Stomach (tissue), 4 donors: Measurements from ENCODE around the gene TAP2.

Experiments
- EP300 ChIP-seq: sonication (generic); formaldehyde crosslinking; IDR thresholded peaks from one replicate; pipeline ENCODE4 v1.6.1; 2017; ENCODE audit warnings: antibody characterized with exemption
- POLR2A ChIP-seq, 4 donors: fragments of 450-650 bp; IDR thresholded peaks; one replicate each; pipeline ENCODE4 v1.6.1; 2016; ENCODE audit warnings: antibody characterized with exemption in 4 of 4, control low read depth in 2 of 4, mild to moderate bottlenecking in 1 of 4, moderate library complexity in 1 of 4
- POLR2AphosphoS5 ChIP-seq, 3 donors: sonication (generic); formaldehyde crosslinking; IDR thresholded peaks; one replicate each; pipeline ENCODE4 v1.6.1; 2016; ENCODE audit warnings: antibody characterized with exemption in 3 of 3
- TF ChIP-seq, protein P1 (sequence below), 7 experiments: fragments of 450-650 bp in 4 of 7; fragments of 200-600 bp in 3 of 7; sonication (generic) in 3 of 7; IDR thresholded peaks; one replicate each; pipeline ENCODE4 v1.5.1; 2016 to 2019; ENCODE audit warnings: antibody characterized with exemption in 7 of 7, control low read depth in 2 of 7, mild to moderate bottlenecking in 1 of 7

DNA sequence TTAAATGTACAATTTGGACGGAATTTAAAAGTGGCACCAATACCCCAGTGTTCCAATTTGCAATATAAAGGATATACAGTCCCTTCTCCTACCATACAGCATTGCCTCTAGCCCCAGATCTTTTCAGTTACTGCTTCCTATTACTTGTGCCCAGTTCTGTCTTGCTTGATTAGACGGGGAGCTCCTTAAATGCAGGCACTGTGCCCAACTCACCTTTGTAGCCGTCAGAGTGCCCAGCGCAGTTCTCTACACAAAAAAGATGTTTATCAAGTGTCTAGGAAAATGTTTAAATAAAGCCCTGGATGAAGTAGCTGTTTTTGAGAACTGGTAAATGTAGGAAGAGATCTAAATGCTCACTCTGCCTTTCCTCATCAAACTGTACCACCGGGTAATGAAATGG lies 7.6 kb downstream of the TAP2 start:
- TF ChIP-seq POLR2A (IDR thresholded peaks at IDR 0.05): no peak
- TF ChIP-seq POLR2AphosphoS5 (IDR thresholded peaks at IDR 0.05): no peak
- TF ChIP-seq, protein P1, sequence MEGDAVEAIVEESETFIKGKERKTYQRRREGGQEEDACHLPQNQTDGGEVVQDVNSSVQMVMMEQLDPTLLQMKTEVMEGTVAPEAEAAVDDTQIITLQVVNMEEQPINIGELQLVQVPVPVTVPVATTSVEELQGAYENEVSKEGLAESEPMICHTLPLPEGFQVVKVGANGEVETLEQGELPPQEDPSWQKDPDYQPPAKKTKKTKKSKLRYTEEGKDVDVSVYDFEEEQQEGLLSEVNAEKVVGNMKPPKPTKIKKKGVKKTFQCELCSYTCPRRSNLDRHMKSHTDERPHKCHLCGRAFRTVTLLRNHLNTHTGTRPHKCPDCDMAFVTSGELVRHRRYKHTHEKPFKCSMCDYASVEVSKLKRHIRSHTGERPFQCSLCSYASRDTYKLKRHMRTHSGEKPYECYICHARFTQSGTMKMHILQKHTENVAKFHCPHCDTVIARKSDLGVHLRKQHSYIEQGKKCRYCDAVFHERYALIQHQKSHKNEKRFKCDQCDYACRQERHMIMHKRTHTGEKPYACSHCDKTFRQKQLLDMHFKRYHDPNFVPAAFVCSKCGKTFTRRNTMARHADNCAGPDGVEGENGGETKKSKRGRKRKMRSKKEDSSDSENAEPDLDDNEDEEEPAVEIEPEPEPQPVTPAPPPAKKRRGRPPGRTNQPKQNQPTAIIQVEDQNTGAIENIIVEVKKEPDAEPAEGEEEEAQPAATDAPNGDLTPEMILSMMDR (IDR thresholded peaks at IDR 0.05): no peak
- no peak for TF ChIP-seq EP300
